ENCODE data around the gene PPP3R1. TPM values are rescaled to one million over a fixed set of nuclear protein-coding genes. Genes with fewer than 3 reads are reported as not detected.
"Not testable (repeated sequence)": the region's sequence is repeated elsewhere in the genome, so short reads cannot be mapped to it uniquely, and the experiment has no call there.

PPP3R1 gene
- total and polyA plus RNA-seq, 12 donors = 11.8 to 169 (median 52.1) TPM

DNA sequence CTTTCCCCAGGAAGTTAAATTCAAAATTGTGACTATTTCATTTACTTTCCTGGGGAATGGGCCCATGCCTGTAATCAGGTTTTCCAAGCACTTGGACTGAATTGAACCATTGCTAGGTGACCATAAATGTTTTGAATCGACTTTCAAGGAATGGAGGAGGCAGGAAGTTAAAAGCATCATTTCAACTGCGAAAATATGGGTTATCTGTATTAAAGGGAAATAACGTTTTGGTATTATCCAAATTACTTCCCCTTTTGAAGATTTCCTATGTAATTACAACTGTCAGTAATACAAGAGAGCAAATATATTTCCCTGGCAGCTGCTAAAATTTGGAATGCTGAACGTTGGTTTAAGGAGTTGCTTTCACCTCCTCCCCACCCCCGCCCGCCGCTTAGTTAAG lies 75.7 kb downstream of the PPP3R1 start:
- no peak overlapping the region for H3K27ac ChIP-seq
- peaks cover 0 to 19% of the 10 kb centered on the region in 2 donors for H3K36me3 ChIP-seq (replicated peaks in 1 of 2)
- no peak for DNase-seq
- no peaks in the 10 kb centered on the region for H3K4me1 ChIP-seq (replicated peaks in 1 of 2)
- no peak for TF ChIP-seq POLR2A (IDR thresholded peaks at IDR 0.05)
- TF ChIP-seq, protein P1, sequence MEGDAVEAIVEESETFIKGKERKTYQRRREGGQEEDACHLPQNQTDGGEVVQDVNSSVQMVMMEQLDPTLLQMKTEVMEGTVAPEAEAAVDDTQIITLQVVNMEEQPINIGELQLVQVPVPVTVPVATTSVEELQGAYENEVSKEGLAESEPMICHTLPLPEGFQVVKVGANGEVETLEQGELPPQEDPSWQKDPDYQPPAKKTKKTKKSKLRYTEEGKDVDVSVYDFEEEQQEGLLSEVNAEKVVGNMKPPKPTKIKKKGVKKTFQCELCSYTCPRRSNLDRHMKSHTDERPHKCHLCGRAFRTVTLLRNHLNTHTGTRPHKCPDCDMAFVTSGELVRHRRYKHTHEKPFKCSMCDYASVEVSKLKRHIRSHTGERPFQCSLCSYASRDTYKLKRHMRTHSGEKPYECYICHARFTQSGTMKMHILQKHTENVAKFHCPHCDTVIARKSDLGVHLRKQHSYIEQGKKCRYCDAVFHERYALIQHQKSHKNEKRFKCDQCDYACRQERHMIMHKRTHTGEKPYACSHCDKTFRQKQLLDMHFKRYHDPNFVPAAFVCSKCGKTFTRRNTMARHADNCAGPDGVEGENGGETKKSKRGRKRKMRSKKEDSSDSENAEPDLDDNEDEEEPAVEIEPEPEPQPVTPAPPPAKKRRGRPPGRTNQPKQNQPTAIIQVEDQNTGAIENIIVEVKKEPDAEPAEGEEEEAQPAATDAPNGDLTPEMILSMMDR (IDR thresholded peaks at IDR 0.05) = no peak
- WGBS, 4 donors = 70 to 82% (median 76%) methylated on average over 7 of the region's 7 CpGs
- H3K27me3 ChIP-seq = no peaks in the 10 kb centered on the region
- intact Hi-C loops (cut with DNase I) = no loop called here
- H3K4me3 ChIP-seq = no peak overlapping the region
- no peaks in the 10 kb centered on the region for H3K9me3 ChIP-seq (replicated peaks in 1 of 3)

DNA sequence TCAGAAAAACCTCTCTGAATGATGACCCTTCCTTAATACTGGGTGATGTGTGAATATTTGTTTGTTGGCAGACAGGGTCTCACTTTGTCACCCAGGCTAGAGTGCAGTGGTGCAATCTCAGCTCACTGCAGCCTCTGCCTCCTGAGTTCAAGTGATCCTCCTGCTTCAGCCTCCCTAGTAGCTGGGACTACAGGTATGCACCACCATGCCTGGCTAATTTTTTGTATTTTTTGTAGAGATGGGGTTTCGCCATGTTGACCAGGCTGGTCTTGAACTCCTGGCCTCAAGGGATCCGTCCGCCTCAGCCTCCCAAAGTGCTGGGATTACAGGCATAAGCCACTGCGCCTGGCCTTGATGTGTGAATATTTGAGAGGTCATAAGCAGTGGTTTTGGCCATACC lies 77.1 kb downstream of the PPP3R1 start:
- H3K9me3 ChIP-seq (replicated peaks in 1 of 3); H3K27ac ChIP-seq; H3K27me3 ChIP-seq; H3K4me3 ChIP-seq; DNase-seq; intact Hi-C loops (cut with DNase I); H3K4me1 ChIP-seq (replicated peaks in 1 of 2): not testable (repeated sequence)
- WGBS, 4 donors = 95 to 100% (median 97%) methylated on average over 4 of the region's 4 CpGs
- H3K36me3 ChIP-seq (replicated peaks in 1 of 2) = peaks cover 0 to 12% of the 10 kb centered on the region in 2 donors

DNA sequence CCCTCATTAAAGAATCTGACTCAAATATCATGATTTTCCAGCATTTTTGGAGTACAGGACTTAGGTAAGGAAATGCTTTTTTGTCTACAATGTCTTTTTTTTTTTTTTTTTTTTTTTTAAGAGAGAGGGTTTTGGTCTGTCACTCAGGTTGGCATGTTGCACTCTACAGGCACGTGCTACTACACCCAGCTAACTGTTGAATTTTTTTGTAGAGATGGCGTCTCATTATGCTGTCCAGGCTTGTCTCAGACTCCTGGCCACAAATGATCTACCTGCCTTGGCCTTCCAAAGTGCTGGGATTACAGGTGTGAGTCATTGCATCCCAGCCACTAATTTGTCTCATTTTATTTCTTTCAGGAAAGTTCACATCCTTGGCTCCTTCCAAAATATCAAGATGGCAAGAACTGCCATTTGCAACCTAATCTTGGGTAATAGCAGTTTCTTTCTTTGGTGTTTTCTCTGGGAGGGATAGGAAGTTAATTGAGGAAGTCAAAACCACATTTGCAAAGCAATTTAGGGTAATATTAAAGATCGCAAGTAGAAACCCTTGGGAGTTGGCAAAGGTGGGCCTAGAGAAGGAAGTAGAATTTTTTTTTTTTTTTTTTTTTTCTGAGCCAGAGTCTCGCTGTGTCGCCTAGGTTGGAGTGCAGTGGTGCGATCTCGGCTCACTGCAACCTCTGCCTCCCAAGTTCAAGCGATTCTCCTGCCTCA lies 79.2 kb downstream of the PPP3R1 start:
- H3K27me3 ChIP-seq = no peaks in the 10 kb centered on the region
- WGBS, 4 donors = 79 to 85% (median 83%) methylated on average over 8 of the region's 8 CpGs
- no peaks in the 10 kb centered on the region for H3K9me3 ChIP-seq (replicated peaks in 1 of 3)
- peaks cover 0 to 8% of the 10 kb centered on the region in 2 donors for H3K36me3 ChIP-seq (replicated peaks in 1 of 2)
- TF ChIP-seq, protein P1 (IDR thresholded peaks at IDR 0.05) = no peak
- no peak for TF ChIP-seq POLR2A (IDR thresholded peaks at IDR 0.05)
- DNase-seq = no peak
- no peak overlapping the region for H3K4me3 ChIP-seq
- H3K4me1 ChIP-seq (replicated peaks in 1 of 2) = no peaks in the 10 kb centered on the region
- no peak overlapping the region for H3K27ac ChIP-seq
- intact Hi-C loops (cut with DNase I) = no loop called here

DNA sequence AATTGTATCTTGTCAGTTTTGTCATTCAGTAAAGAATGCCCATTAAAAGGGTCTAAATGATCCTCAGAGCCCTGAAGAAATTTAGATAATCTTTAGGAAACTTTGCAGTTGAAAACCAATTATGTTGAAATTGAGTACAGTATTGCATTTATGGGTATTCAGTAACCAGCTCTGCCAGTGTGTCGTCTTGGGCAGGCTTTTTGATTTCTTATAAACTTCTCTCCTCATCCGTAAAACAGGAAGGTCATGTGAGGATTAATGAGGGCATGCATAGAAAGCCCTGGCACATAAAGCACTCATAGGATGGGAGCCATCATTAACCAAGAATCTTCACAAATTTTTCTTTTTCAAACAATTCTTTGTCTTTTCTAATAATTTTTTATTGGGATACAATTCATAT lies 79.8 kb downstream of the PPP3R1 start:
- no peaks in the 10 kb centered on the region for H3K4me1 ChIP-seq (replicated peaks in 1 of 2)
- H3K27ac ChIP-seq = no peak overlapping the region
- no peaks in the 10 kb centered on the region for H3K9me3 ChIP-seq (replicated peaks in 1 of 3)
- DNase-seq = no peak
- H3K36me3 ChIP-seq (replicated peaks in 1 of 2) = peaks cover 0 to 8% of the 10 kb centered on the region in 2 donors
- intact Hi-C loops (cut with DNase I) = no loop called here
- no peak overlapping the region for H3K4me3 ChIP-seq
- H3K27me3 ChIP-seq = no peaks in the 10 kb centered on the region
- 36 to 53% (median 50%) methylated on average over 2 of the region's 2 CpGs for WGBS, 4 donors
- no peak for TF ChIP-seq POLR2A (IDR thresholded peaks at IDR 0.05)
- TF ChIP-seq, protein P1 (IDR thresholded peaks at IDR 0.05) = no peak

DNA sequence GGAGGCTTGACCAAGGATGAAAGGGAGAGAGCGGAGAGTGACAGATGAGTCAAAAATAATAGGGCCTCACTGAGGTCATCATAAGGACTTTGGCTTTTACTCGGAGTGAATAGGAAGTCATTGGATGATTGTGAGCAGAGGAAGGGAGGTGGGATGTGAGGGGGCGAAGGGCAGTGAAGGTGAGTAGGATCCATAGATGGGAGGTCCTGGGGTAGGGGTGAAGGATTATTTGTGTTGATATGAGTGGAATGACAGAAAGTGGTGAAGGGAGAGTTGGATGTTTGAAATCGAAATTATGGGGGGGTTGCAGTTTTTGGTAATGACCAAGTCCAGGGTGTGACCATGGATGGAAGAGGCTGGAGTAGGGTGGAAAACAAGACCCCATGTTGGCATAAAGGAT lies 80.6 kb downstream of the PPP3R1 start:
- Histone ChIP-seq H3K36me3 (replicated peaks in 1 of 2) (peaks cover 0 to 8% of the 10 kb centered on the region in 2 donors), H3K4me1 (replicated peaks in 1 of 2) (no peaks in the 10 kb centered on the region), H3K9me3 (replicated peaks in 1 of 3) (no peaks in the 10 kb centered on the region), H3K4me3 (no peak overlapping the region), H3K27ac (no peak overlapping the region), H3K27me3 (no peaks in the 10 kb centered on the region)
- WGBS, 4 donors = 91 to 96% (median 93%) methylated on average over 4 of the region's 4 CpGs
- no peak for DNase-seq
- intact Hi-C loops (cut with DNase I) = no loop called here
- TF ChIP-seq, protein P1 (IDR thresholded peaks at IDR 0.05) = no peak
- no peak for TF ChIP-seq POLR2A (IDR thresholded peaks at IDR 0.05)
